Keratinocyte (primary cell): ENCODE measurements around the gene RGS3. TPM values are rescaled to one million over a fixed set of nuclear protein-coding genes. Genes with fewer than 3 reads are reported as not detected.

Experiments used
- DNase-seq: peaks from one replicate; pipeline ENCODE4 v3.0.0-alpha.2; 2011; ENCODE audit warnings: low read depth, missing footprints, low spot score
- FAIRE-seq: peaks from 2 replicates; lab custom pipeline; 2011; peaks lifted over from hg19 to GRCh38; lab: Jason Lieb, UNC
- H2AFZ ChIP-seq: 2 replicates; pipeline ENCODE4 v1.6.0; 2012; ENCODE audit warnings: low read length, control low read depth, inconsistent platforms; ENCODE audit not compliant: control insufficient read depth
- H3K27ac ChIP-seq: 2 replicates; pipeline ENCODE4 v1.5.1; 2011; ENCODE audit warnings: low read length; ENCODE audit not compliant: control insufficient read depth, insufficient read depth
- H3K27me3 ChIP-seq: 3 replicates; pipeline ENCODE4 v1.6.0; 2011; ENCODE audit warnings: low read length; ENCODE audit not compliant: control insufficient read depth, insufficient read depth; ENCODE audit errors: extremely low read depth
- H3K36me3 ChIP-seq, 2 experiments: 2 replicates in 1 of 2; 3 replicates in 1 of 2; pipeline ENCODE4 v1.5.1; 2011; ENCODE audit warnings: low read length in 2 of 2, mild to moderate bottlenecking in 1 of 2; ENCODE audit not compliant: control insufficient read depth in 2 of 2, insufficient read depth in 2 of 2; ENCODE audit errors: extremely low read depth in 1 of 2
- H3K4me1 ChIP-seq: 3 replicates; pipeline ENCODE4 v1.5.1; 2011; ENCODE audit warnings: low read length; ENCODE audit not compliant: control insufficient read depth, insufficient read depth; ENCODE audit errors: extremely low read depth
- H3K4me2 ChIP-seq: 3 replicates; pipeline ENCODE4 v1.6.0; 2011; ENCODE audit warnings: low read depth, low read length; ENCODE audit not compliant: control insufficient read depth, insufficient read depth; ENCODE audit errors: extremely low read depth
- H3K4me3 ChIP-seq, 3 experiments: fragments of 200-600 bp in 1 of 3; sonication (generic) in 1 of 3; 2 replicates in 2 of 3; 3 replicates in 1 of 3; pipeline ENCODE4 v1.5.1; 2011 to 2016; ENCODE audit warnings: low read length in 3 of 3, mild to moderate bottlenecking in 3 of 3, control low read depth in 2 of 3, inconsistent platforms in 1 of 3, low read depth in 1 of 3, mixed read lengths in 1 of 3, mixed run types in 1 of 3, moderate library complexity in 1 of 3; ENCODE audit not compliant: control insufficient read depth in 2 of 3, insufficient read depth in 2 of 3; ENCODE audit errors: extremely low read depth in 1 of 3
- H3K79me2 ChIP-seq: 2 replicates; pipeline ENCODE4 v1.6.0; 2012; ENCODE audit warnings: low read length; ENCODE audit not compliant: control insufficient read depth, insufficient read depth
- H3K9ac ChIP-seq: 3 replicates; pipeline ENCODE4 v1.6.0; 2011; ENCODE audit warnings: low read length; ENCODE audit not compliant: control insufficient read depth, insufficient read depth; ENCODE audit errors: extremely low read depth
- H3K9me1 ChIP-seq: 3 replicates; pipeline ENCODE4 v1.6.0; 2011; ENCODE audit warnings: low read length; ENCODE audit not compliant: control insufficient read depth, insufficient read depth; ENCODE audit errors: extremely low read depth
- H3K9me3 ChIP-seq: 2 replicates; pipeline ENCODE4 v1.5.1; 2012; ENCODE audit warnings: low read depth, low read length; ENCODE audit not compliant: control insufficient read depth
- H4K20me1 ChIP-seq: 3 replicates; pipeline ENCODE4 v1.6.0; 2011; ENCODE audit warnings: low read length; ENCODE audit not compliant: control insufficient read depth, insufficient read depth; ENCODE audit errors: extremely low read depth
- CTCF ChIP-seq, 3 experiments: IDR thresholded peaks in 1 of 3; conservative IDR thresholded peaks in 1 of 3; optimal IDR thresholded peaks in 1 of 3; 2 replicates in 2 of 3; 3 replicates in 1 of 3; pipeline versions ENCODE3 to v1.5.1; 2011; ENCODE audit warnings: low read length in 3 of 3, mild to moderate bottlenecking in 3 of 3, moderate library complexity in 2 of 3, control low read depth in 1 of 3, inconsistent platforms in 1 of 3; ENCODE audit not compliant: insufficient read depth in 2 of 3; ENCODE audit errors: extremely low read depth in 1 of 3
- EZH2 ChIP-seq: IDR thresholded peaks from one replicate; pipeline ENCODE4 v1.6.1; 2012; ENCODE audit warnings: inconsistent platforms, mild to moderate bottlenecking, low read length, moderate library complexity
- dilution Hi-C: fragments of 300-500 bp; cut with MboI; formaldehyde crosslinking; loops from one replicate; pipeline ENCODE4 v1.7.0; 2020; ENCODE audit warnings: low sequenced_read_pairs; ENCODE audit not compliant: extremely low pct_ligation_motif_present
- polyA plus RNA-seq, 5 experiments: library from polyadenylated mRNA; depleted of rRNA in 3 of 5; stranded (reverse) in 3 of 5; stranded (forward) in 1 of 5; unstranded in 1 of 5; fragments of >200 nt; gene quantifications; 1 replicate in 1 of 5; 2 replicates in 3 of 5; 3 replicates in 1 of 5; pipeline versions ENCODE4 v1.2.1 to v1.2.3, GENCODE V29; 2011 to 2012; ENCODE audit warnings: missing spikeins in 2 of 5, low read depth in 1 of 5, low replicate concordance in 1 of 5

Gene RGS3
- polyA plus RNA-seq, 1 donor (not counting 4 experiments of a cell fraction or from before 2014, with no cell fraction given), result 19.6 TPM

GRCh38 chr9:113581865-113582697, 118.6 kb downstream of the RGS3 start:
- Histone ChIP-seq H3K9me1 (peaks cover 8% of the 10 kb centered on the region), H3K9me3 (no peaks in the 10 kb centered on the region), H3K79me2 (no peaks in the 10 kb centered on the region), H3K36me3 (peaks cover 10 to 31% of the 10 kb centered on the region in 2 experiments), H3K9ac (no peak overlapping the region), H2AFZ (no peak overlapping the region), H3K27ac (peak overlapping the region; percentile 19), H3K27me3 (no peaks in the 10 kb centered on the region), H3K4me3 (peak overlapping the region in 1 of 3 experiments; percentile 16), H3K4me2 (peak overlapping the region; percentile 67), H4K20me1 (peaks cover 2% of the 10 kb centered on the region), H3K4me1 (peaks cover 77% of the 10 kb centered on the region)
- DNase-seq, result no peak
- FAIRE-seq, result peak; percentile 29
- dilution Hi-C loops, result no loop called here
- TF ChIP-seq CTCF (optimal IDR thresholded peaks at IDR 0.05 in 1 of 3, IDR thresholded peaks at IDR 0.05 in 1 of 3, conservative IDR thresholded peaks at IDR 0.05 in 1 of 3; ENCODE audit: extremely low read depth in 1 of 3, insufficient read depth in 2 of 3, low read length in 3 of 3) (no peak), EZH2 (no peak)

- no peak for TF ChIP-seq EZH2
- TF ChIP-seq CTCF (optimal IDR thresholded peaks at IDR 0.05 in 1 of 3, IDR thresholded peaks at IDR 0.05 in 1 of 3, conservative IDR thresholded peaks at IDR 0.05 in 1 of 3; ENCODE audit: extremely low read depth in 1 of 3, insufficient read depth in 2 of 3, low read length in 3 of 3), result no peak
- Histone ChIP-seq H2AFZ (no peak overlapping the region), H3K27ac (peak overlapping the region; percentile 3), H3K4me1 (peaks cover 71% of the 10 kb centered on the region), H3K4me3 (peak overlapping the region in 1 of 3 experiments; percentile 16), H3K9ac (no peak overlapping the region), H4K20me1 (peaks cover 2% of the 10 kb centered on the region), H3K36me3 (peaks cover 12 to 31% of the 10 kb centered on the region in 2 experiments), H3K79me2 (no peaks in the 10 kb centered on the region), H3K9me1 (peaks cover 7% of the 10 kb centered on the region), H3K4me2 (peak overlapping the region; percentile 67), H3K9me3 (no peaks in the 10 kb centered on the region), H3K27me3 (no peaks in the 10 kb centered on the region)
- dilution Hi-C loops, result no loop called here
- peak; percentile 71 for FAIRE-seq
- DNase-seq, result no peak
Observed at GRCh38 chr9:113582698-113583200, 119.2 kb downstream of the RGS3 start.
